ENCODE results near the gene TMEM190.

TMEM190 gene

GRCh38 chr19:55424518-55424917 is 47.9 kb downstream of the TMEM190 start:
- DNase-seq, result no peak

- no peak for DNase-seq
Observed at GRCh38 chr19:55426042-55426441, 49.4 kb downstream of the TMEM190 start.

Measured in stimulated activated CD4-positive, alpha-beta T cell treated with anti-CD3 and anti-CD28 coated beads, Interleukin-15, amount 100 ng/mL, for 24 hours (primary cell).